ENCODE data around the gene PSMA4.

- TF ChIP-seq CTCF (IDR thresholded peaks at IDR 0.05) (no peak), POLR2A (IDR thresholded peaks at IDR 0.05) (no peak)
Observed at GRCh38 chr15:78574944-78575343, 34.7 kb downstream of the PSMA4 start.

Data from tibial nerve (tissue), 3 donors.